ENCODE results near the gene ZNF487.

- no peak for TF ChIP-seq CTCF (IDR thresholded peaks at IDR 0.05)
- no peak for TF ChIP-seq EZH2 (IDR thresholded peaks at IDR 0.05; ENCODE audit: borderline replicate concordance, insufficient read depth, low read depth, low read length, poor library complexity, severe bottlenecking)
Measured at GRCh38 chr10:43398939-43399319, 38.0 kb upstream of the ZNF487 start.

Measured in B cell (primary cell).